ENCODE results near the gene NOC3L.
"Not testable (repeated sequence)": the region's sequence is repeated elsewhere in the genome, so short reads cannot be mapped to it uniquely, and the experiment has no call there.

The NOC3L gene

DNA sequence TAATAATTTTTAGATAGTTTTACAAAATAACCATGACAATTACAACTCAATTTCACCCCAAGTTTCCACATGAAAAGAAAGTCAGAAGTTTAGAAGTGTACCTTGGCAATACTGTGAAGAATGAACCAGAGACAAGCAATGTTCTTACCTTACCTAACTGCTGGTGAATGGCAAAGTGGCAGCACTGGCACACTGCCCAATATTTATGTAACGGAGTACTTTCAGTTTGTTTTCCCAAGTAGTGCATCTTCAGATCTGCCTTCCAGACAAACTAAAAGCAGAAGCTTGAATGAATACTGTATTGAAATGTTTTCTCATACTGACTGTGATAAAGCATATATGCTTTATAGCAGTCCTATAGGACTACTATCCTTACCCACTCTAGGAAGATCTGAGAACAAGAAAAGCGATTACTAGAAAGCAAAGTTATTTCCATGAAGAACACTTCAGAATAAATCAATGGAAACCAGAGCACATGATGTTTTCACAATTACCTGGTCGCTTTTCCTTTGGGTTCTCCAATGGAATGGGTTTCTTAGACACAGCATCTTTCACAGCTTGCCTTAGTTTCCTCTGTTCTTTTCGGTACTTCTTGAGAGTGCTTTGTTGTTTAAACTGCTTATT is 1.5 kb downstream of the NOC3L start:
- DNase-seq (ENCODE audit: low spot score): no peak

DNA sequence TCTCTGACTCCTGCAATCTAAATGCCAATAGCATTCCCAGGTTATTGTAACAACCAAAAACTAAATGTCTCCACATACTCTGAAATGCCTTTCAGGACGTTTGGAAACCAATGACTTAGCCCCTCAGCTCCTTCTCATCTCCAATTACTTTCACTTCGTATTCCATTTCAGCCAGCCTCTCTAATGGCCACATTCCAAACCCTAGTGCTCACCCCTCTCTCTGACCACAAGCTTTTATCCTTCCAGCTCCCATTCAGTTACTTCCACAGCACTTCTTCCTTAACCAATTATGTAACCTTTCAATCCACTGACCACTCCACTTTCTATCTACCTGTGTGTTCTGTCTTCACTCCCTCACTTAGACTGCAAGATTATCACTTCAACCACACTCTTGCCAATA is 4.3 kb downstream of the NOC3L start:
- DNase-seq (ENCODE audit: low spot score): peak; percentile 89

DNA sequence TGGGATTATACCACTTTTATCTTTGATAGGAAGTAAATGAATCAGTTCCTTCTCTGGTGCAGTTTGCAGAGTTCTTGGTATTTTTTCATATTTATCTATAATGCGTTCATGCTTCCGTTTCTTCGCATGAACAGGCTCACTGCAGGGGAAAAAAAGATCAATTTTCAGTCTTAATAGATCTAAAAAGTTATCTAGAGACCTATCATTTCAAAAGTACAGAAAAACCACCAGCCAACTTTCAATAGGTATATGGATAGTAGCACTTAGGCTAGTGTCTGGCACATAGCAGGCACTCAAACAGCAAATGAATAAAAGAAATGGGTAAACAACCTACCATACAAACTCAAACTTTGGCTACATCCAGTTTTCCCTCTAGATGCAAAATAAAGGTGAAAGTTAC is 5.5 kb downstream of the NOC3L start:
- DNase-seq (ENCODE audit: low spot score): no peak

DNA sequence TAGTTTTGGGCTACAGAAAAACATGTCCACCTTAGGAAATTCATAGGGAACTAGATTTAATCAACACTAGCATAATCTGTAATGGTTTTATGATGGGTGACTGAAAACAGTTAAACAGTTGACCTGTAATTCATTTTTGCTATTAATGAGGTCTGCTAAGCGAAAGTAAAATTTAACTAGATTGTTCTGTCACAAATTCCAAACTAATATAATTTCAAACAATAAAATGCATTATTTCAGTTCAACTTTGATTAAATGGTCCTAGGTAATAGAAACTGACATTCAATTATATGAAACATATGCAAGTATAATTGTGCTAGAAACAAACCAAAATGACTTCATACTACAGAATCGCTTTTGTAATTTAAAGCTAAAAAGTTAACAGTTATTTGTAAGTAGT is 6.9 kb downstream of the NOC3L start:
- DNase-seq (ENCODE audit: low spot score): no peak

DNA sequence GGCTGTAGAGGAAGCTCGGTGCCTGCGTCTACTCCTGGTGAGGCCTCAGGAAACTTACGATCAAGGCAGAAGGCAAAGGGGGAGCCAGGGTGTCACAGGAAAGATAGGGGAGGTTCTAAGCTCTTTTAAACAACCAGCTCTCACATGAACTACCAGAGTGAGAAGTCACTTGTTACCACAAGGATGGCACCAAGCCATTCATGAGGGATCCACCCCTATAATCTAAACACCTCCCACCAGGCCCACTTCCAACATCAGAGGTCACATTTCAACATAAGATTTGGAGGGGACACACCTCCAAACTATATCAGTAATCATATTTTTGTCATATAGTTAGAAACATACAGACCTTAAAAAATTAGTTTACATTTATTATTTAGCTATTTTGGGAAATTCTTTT is 9.4 kb downstream of the NOC3L start:
- no peak for DNase-seq (ENCODE audit: low spot score)

DNA sequence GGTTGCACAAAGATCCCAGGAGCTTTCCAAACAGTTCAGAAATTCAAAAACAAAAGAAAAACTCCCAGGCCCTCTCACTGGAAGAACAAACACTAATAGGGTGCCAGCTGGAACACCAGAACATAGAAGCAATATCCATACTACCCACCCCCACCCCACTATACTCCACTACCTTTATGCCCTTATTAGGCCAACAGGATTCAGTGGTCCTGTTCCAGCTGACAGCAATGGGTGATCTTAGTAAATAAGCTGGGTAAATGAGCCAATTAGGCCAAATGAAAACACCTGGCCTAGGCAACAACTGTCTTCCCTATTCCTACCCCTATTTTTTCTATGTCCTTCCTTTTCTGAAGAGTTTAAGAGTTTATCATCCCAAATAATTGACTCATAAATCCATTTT is 11.7 kb downstream of the NOC3L start:
- DNase-seq (ENCODE audit: low spot score): no peak

DNA sequence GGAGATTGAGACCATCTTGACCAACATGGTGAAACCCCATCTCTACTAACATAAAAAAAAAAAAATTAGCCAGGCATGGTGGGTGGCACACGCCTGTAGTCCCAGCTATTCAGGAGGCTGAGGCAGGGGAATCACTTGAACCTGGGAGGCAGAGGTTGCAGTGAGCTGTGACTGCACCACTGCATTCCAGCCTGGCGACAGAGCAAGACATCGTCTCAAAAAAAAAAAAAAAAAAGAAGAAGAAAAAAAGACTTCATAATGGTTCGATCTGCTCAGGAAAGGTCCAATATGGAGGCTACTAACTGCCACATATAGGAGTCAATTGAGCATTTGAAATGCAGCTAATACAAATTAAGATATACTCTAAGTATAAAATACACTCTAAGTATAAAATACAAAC is 12.2 kb downstream of the NOC3L start:
- not testable (repeated sequence) for DNase-seq (ENCODE audit: low spot score)

DNA sequence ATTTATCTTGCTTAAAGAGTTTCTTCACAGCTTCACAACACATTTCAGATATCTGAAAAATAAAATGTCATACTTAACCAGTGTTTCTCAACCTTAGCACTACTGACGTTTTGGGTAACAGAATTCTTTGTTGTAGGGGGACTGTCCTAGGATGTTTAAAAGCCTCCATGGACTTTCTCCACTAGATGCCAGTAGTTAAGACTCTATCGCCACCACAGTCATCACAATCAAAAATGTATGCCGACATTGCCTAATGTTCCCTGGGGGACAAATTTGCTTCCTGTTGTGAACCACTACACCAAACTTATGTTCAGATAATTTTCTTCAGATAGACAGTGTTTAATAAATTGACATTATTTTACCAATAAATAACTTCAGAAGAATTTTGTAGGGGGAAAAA is 13.4 kb downstream of the NOC3L start:
- peak; percentile 5 for DNase-seq (ENCODE audit: low spot score)

DNA sequence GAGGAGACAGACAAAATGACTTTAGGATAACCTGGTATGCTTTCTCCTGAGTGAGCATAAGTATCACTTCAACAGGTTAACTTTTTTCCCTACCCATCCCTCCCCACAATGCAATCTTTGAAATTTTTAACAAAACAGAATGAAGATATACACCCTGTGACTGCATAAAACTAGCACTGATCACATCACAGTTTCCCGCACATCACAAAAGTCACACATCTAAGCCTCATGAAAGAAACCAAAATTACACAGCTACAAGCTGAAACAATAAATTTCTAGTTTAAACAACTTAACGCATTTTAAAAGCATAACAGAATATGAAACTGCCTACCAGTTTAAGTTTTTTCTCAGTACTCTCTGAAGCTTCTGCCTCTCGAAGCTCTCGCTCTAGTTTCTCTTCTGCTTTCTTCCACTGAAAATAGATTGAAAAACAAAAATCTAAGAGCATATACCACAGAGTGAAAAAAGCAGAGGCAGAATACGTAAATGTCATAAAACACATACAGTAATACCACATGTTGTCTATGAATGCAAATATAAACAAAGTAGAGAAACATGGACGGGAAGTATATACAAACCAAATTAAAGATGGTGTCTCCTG is 18.1 kb downstream of the NOC3L start:
- DNase-seq (ENCODE audit: low spot score): no peak

DNA sequence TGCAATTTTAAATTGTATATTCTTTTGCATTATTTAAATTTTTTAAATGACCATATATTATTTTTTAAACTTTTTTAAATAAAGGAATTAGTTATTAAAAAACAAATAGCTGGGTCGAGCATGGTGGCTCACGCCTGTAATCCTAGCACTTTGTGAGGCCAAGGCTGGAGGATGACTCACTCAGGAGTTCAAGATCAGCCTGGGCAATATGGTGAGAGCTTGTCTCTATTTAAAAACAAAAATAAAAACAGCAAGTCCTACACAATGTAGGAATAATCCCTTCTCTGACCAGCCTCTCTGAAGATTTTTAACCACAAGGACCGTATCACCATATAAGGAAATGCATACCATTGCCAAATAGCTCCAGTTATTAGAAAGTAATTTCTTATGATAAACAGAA is 19.6 kb downstream of the NOC3L start:
- DNase-seq (ENCODE audit: low spot score): no peak

DNA sequence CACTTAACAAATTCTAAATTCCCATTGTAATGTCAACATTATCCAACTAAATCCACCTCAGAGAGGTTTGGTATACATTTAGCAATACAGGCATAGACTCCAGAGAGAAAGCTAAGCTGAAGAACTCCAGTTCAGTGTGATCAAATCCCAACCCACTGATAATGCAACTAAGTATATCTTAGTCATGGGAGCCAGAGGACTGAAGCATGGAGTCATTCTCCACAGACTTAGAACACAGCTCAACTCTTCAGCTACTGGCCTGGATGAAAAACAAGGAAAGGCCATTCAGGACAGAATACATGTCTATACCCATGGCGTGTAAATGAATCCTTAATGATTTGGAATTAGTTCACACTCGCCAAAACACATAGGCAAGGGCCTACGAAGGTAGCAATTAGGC is 27.9 kb downstream of the NOC3L start:
- no peak for DNase-seq (ENCODE audit: low spot score)

DNA sequence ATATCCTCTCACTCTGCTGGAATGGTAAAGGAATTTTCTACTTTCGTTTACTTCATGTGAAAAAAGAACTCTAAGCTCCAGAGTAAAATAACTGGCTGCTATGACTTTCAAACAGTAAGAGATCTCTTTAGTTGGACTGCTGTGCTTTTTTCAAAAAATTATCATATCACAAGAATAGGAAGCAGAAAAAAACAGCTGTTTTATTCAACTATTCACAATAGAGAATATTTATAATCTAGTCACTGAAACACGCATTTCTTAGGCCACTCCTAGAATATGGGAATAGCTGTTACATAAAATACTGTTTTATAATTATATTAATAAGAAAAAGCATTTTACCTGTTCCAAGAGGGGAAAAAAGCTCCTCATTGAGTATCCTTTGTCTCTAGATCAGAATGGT is 29.7 kb downstream of the NOC3L start:
- no peak for DNase-seq (ENCODE audit: low spot score)

DNA sequence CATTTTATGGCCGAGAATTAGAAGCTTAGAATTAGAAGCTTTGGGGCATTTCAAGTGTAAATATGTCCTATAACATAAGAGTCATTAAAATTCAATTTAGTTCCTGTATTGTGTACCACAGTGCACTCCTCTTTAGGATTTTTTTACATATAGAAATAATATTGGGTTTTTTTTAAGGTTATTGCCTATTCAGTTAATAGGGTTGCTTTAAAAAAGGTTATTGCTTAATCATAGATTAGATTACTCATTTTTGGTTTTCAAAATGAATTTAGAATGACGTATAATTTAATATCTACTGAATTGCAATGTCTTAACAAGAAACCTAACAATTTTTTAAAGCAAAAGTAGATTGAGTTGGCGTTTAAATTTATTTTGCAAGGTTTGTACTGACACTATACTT is 34.1 kb downstream of the NOC3L start:
- DNase-seq (ENCODE audit: low spot score): no peak

DNA sequence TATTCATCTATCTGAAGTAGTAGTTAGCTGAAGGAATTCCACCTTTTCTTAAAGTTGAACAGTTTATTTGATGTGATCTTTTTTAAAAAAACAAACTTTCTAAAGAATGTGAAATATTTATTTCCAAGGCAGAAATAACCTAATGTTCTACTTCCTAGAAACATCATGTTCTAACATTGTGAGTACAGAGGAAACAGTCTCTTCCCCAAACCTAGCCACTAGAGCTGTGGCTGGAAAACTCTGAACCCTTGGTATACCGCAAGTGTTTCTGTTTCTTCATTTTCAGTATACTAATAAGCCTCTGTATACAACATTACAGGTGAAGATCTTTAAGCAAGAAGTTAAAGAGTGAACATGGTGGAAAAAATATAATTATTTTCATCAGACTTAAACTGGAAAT is 35.1 kb downstream of the NOC3L start:
- DNase-seq (ENCODE audit: low spot score): no peak

DNA sequence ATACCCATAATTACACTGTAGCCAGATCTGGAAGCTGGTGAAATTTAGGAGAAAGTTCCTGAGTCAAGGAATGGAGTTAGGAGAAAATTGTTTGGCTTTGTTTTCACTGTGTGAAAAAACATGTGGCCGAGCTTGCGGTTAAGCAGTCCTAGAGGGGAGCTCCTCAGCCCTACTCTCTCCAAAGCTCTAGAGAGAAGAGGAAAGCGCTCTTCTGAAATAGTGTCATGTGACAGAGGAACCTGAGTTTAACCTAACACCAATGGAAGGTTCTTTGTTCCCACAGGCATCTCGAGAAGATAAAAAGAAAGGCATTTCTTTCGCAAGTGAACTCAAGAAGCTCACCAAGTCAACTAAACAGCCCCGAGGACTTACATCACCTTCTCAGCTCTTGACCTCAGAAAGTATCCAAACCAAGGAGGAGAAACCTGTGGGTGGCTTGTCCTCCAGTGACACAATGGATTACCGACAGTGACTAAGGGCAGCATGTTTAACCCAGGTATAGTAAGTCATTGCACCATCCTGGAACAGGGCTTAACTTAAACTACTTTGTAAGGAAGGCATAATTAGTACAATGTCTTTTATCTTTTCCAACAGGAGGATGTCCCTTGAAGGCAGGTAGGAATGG is 38.0 kb downstream of the NOC3L start:
- DNase-seq (ENCODE audit: low spot score): no peak

DNA sequence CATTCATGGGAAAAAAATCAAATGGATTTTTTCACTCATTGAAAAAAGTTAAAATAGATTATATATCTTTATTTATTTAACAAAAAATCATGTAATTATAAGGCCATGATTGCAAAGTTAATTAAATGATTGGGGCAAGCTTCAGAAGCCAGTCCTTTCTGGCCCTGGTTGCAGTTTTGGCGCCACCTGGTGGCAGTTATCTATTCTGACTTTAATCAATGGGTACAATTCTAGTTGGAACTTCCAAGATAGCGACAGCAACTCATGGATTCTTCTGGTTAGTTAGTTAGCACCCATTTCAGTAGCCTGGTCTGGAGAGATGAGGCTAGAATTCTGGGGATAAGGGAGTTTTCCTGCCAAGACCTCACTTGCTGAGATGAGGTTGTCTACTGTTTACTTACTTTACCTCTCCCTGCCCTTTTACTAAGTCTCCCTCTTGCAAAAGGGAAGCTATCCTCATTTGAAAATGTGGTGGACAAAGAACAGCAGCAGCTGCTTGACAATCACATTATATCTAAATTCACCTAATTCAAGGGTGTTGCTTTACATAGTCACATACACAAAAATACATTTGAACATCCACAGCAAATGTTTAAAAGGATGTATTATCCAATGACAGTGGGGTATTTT is 42.3 kb downstream of the NOC3L start:
- DNase-seq (ENCODE audit: low spot score): peak; percentile 55

DNA sequence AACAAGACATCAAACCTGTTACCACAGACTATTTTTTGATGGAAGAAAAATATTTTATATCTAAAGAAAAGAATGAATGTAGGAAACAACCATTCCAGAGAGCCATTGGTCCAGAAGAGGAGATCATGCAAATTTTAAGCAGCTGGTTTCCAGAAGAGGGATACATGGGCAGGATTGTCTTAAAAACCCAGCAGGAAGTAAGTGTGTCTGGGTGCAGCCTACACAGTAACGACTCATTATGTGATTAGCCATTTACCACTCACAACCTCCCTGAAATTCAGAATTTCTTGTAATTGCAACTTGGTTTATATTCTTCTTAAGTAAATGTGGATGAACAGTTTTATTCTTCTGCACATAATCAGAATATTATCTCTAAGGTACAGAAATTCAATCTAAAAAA is 46.2 kb downstream of the NOC3L start:
- DNase-seq (ENCODE audit: low spot score): no peak

DNA sequence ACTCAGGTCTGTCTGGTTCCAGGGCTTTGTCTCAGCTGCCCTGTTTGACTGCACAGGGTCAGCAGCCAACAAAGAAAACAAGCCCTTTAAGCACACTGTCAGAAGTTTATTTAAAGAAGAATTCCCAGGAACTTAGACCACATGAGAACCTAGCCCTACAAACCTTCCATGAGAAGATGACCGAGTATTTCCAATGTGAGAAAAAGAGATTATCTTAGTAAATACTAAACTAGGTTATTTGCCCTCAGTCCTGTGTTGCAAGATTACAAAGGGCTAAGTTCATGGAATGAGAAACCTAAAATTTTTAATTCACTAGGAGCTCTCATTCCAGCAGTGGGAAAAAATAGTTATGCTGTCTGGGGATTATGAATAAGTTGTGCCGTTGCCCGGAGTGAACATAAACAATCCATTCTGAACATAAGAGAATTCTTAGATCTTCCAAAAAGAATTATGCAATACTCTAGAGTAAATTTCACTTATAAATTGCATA is 46.7 kb downstream of the NOC3L start:
- DNase-seq (ENCODE audit: low spot score): peak; percentile 44

DNA sequence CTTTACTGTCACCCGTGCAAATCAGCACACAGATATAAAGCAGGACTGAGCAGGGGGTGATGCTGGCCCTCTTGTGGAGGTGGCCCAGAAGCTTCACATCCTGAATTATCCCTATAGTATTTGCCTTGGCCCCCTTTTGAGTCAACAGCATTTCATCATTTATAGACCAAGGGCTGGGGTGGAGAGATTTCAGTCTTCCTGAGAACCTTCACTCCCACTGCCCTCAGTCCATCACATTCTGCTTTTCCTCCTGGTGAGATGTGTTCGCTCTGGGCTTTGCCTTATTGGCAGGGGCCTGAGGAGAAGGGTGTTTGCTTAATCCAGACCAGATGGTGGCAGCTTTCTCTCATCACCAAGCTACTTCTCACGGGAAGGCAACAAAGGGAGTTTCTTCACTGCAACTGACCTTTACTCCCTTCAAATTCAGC is 47.7 kb downstream of the NOC3L start:
- DNase-seq (ENCODE audit: low spot score): peak; percentile 52

DNA sequence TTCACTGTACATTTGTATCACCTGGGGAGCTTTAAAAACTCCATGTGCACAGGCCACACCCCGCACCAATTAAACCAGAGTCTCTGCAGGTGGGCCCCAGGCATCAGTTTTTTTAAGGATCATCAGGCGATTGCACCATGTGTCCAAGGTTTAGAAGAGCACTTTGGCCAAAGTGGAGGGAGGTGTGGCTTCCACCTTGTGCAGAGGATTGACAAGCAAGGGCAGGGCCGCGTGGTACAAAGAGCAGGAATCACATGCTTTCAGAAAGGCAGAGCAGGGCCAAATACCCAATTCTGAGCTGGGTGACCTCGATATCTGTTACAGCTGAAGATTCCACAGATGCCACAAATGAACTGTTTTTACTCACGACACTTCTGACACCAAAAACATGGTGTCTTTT is 52.4 kb downstream of the NOC3L start:
- no peak for DNase-seq (ENCODE audit: low spot score)

DNA sequence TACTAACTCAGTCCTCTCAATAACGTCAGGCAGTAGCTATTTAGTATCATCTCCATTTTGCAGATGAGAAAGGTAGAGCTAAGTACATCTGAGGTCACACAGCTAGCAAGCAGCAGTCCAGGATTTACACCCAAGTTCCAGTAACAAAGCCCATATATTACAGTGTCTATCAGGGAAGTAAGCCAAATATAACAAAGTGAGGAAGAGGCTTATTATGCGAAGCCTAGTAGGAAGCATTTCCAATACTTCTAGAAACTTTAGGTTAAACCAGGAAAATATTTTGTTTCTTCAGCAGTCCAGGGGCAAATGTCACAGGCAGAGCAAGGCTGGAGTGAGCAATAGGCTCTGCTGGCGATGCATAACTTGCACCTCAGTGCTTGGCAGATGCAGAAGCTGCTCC is 53.9 kb downstream of the NOC3L start:
- DNase-seq (ENCODE audit: low spot score): no peak

DNA sequence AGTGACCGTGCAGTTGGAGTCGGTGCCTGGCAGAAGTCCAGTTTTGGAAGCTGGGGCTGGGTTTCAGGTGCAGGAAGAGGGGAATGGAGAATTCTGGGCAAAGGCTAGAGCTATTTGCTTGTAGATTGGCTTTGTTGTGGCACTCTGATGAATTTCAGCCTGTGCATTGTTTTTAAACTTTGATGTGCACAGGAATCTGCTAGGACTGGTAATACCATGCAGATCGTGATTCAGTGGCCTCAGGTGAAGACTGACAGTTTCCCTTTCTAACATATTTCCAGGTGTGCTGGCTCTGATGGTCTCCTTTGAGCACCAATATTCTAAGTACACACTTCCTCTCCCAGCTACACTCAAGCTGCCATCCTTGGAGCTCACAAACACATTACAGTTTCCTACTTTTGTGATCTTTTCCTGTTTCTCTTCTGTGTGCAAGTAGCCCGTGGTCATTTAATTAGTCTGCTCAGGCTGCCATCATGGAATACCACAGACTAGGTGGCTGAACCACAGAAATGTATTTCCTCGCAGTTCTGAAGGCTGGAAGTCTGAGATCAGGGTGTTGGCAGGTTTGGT is 55.6 kb downstream of the NOC3L start:
- DNase-seq (ENCODE audit: low spot score): no peak

DNA sequence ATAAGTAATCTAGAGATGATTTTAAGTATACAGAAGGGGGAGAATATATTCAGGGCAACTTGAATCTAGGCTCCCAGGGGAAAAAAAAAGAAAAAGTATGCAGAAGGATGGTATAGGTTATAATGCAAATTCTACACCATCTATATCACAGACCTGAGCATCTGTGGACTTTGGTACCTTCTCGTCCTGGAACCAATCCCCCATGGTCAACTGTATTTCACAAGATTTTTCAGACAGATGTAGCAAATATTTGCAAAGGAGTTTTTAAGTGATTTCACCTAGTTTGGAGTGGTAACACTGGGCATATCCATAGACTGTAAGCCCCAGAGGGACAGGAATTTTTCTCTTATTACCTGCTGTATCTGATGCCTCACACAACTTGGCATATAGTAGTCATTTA is 58.8 kb downstream of the NOC3L start:
- DNase-seq (ENCODE audit: low spot score): no peak

All from AG08395 (cell line).